CD4-positive, alpha-beta T cell treated with Interleukin-4 for 4 hours (primary cell): ENCODE data around the gene TEX261.
A peak's percentile ranks its signal among the peaks of the same experiment; 100 is the strongest.

Experiments
- DNase-seq: peaks from one replicate; pipeline ENCODE4 v3.0.0-alpha.2; 2020

Gene TEX261

DNA sequence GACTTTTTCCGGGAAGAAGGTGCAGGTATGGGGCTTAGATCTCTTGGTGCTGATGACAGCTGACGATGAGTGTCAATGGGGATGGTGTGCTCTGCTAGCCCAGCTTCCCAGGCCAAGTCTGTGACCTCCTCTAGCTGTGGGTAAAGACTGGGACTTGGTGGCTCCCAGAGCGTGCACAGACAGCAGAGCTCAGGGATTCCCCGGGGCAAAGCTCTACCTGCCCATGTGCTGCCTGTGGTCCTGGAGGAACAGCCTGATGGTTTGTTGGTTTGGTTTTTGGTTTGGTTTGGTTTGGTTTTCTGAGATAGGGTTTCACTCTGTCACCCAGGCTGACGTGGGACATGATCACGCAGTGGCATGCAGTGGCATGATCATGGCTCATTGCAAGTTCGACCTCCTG, 39.8 kb downstream of the TEX261 start:
- DNase-seq = no peak

DNA sequence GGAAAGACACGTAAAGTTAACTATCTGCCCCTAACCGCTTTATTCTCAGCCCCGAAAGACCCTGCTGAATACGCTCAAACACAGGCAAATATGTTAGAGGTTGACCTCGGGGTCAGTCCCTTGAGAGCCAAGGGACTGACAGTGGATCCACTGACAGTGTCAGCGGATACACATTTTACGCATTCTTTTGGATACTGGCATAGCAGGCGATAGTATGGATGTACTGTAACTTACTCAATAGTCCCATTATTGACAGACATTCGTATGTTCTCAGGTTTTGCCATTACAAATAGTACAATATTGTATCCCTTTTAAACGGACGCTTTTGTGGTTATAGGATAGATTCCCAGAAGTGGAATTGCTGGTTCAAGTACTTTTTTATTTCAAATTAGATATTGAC, 45.6 kb downstream of the TEX261 start:
- DNase-seq = no peak

DNA sequence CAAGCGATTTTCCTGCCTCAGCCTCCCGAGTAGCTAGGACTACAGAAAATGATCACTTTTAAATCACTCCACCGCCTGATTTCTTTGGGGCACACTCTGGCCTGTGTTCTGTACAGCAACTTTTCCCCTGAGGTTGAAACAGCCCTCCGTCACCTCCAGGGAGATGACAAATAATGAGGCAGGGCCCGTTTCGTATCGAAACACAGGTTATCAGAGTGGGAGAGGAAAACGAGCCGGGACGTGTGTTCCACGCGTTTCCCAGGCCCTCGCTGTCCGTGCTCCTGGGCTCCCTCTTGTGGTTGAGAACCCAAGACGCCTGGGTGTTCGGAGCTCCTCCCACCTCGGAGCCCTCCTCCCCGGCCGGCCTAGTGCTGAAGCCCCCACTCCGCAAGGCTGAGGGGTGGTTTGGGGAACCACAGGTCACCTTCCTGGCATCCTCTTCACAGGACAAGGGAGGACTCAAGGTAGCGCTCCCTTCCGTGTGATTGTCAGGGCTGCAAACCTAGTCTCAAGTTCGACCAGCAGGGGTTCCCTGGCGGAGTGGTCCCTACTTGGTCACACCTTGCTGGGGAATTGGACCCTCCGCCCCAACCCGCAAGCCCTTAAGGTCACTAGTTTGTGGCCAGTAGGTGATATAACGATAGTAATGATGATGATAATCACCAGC, 46.2 kb downstream of the TEX261 start:
- DNase-seq = peak; percentile 69

DNA sequence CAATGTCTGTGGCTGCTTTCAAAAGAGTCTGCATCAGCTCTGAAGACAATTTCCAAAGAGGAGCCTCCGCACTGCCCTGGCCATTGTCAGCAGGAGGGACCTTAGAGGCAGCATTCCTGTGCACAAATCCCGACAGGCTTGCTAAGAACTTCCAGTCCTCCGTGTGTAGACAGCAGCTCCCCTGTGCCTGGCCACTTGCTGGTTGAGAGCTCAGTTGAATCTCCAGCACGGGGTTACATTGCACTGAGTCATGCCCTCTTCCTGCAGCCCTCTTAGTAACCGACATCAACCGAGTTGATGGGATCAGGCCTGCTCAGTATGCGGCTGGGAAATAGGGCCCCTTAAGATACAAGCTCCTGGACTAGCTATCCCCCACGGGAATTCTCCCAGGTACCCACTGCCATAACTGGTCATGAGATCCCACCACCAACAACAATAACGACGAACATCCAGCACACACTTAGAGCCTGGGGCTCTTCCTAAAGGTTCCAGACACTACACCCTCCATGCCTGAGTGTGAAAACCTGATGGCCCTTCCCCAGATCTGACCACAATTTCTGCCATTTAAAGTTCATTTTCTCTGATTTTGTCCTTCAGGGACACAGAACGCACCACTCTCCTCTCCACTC, 47.0 kb downstream of the TEX261 start:
- no peak for DNase-seq

DNA sequence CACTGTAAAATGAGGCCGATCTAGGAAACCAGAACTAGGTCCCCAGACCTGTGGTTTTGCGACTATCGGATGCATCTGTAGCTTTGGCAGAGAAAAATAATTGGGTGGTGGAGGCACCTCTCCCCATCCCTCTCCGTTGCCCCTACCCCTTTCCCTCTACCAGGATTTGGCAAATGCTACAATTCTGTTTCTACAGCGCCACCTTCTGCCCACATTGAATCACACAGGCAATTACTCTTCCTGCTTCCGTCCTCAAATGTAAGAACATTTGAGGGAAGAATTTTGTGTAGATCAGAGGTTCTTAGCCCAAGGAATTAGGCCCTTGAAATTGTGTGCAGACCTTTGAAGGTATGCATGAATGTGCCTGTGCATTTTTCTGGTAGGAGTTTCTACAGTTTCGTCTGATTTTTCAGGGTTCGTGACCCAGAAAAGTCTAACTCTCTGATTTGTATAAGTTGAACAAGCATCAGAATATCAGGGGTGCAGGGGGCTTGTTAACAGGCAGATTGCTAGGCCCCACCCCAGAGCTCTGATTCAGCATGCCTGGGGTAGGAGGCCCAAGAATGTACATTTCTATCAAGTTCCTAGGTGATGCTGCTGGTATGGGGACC, 47.7 kb downstream of the TEX261 start:
- peak; percentile 42 for DNase-seq

DNA sequence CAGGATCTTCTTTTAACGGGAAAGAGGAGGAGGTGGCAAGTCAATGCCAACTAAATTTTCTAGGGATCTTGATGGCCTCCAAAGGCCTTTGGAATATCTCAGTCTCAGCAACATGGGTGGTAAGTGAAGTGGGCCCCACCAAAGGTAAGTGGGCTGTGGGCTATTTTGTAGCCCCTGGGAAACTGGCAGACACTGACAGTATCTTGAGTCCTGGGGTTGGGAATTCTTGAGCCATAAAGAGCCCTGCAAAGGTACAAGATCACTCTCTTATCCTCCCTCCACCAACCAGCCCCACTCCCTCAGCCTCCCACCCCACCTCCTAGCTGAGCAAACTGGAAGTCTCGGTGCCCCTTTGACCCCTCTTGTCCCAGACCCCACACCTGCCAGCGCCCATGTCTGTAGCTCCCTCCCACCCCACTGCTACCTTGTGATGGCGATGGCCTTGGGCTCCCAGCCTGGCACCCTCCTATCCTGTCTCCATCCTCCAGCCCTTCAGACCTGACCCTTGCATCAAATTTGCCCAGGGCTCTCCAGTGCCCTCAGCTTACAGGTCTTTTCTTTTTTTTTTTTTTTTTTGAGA, 50.5 kb downstream of the TEX261 start:
- DNase-seq = no peak

DNA sequence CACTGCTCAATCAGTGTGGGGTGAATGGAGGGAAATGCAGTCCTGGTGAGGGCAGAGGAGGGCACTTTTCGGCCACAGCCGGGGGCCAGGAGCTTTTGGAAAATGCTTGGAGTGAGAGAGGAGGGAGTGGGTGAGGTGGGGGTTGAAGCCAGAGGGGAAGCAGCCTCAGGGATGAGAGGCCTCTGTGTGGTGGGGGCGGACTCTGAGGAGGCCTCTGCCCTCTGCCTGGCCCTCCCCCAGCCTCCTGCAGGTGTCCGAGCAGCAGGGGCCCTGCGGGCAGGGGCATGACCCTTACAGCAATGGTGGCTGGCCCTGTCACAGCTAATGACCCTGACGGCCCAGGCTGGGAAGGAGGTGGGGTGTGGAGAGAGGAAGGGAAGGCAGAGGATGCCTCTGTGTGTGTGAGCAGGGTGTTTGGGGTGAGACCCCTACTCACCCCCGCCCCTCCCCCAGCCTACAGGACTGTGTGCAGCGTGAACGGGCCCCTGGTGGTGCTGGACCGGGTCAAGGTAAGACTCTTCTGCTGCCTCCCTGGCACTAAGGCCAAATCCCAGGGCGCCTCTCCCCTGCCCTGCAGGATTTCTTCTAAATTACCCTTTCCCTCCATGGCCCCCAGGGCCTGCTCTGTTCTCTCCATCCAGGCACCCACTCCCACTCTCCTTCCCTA, 51.3 kb downstream of the TEX261 start:
- DNase-seq = no peak

DNA sequence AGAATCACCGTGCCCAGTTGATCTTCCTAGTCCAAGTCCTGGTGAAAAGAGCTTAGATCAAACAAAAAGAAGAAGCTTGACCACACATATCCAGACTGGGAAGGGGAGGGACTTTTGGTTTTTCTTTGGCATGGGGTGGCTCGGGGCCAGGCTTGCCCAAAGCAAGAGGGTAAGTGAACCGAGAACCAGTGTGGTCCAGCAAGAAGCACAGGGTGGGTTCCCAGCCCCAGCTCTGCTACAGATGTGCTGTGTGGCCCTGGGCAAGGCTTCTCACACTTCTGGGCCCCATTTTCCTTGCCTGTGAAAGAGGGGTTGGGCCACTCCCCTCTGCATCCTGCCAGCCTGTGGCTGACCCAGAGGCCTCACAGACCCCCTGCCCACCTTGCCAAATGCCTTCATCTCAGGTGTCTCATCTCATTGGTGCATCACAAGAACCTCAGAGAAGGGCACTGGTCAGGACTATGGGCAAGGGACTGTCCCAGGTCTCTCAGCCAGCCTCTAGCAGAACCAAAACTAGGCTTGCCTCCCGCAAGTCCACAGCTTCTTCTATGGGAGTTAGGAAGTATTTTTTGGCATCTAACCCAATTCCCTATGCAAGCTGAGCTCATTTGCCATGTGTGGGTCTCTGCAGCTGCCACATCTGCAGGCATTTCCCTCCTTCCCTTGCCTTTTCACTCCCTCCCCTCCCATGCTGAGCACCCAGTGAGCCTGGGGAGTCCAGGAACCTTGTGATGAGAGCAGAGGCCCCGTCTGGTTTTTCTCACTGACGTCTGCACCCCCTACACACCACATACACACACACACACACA, 52.1 kb downstream of the TEX261 start:
- DNase-seq = no peak

DNA sequence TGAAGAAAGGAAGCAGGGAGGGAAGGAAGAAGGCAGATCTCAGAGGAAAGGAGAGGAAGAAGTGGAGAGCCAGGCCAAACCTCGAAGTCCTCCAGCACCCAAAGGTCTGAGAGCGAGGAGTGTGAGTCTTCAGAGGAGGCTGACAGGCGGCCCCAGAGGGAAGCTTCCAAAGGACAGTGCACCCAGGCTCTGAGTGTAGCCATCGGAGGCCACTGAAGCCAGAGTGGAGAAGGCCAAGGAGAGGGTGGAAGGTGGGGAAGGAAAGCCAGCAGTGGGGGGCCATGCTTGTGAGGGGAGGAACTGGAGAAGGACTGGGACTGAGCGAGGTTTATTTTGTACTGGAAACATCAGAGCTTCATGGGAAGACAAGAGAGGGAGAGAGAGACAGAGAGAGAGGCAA, 53.0 kb downstream of the TEX261 start:
- DNase-seq = no peak

DNA sequence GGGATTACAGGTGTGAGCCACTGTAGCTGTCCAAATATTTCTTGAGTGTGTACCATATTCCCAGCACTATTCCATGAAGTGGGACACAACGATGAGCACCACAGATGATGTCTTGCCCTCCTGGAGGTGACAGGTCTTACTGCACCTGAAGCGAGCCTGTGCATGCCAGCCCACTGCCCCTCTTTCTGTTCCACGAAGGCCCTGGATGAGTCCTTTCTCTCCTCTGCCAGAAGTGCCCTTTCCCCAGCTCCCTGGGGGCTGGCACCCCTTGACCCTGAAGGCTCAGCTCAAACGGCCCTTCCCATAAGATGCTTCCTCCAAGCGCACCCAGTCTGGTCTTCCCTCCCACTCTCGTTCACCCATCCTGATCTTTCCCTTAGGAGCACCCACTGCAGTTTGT, 53.5 kb downstream of the TEX261 start:
- no peak for DNase-seq

DNA sequence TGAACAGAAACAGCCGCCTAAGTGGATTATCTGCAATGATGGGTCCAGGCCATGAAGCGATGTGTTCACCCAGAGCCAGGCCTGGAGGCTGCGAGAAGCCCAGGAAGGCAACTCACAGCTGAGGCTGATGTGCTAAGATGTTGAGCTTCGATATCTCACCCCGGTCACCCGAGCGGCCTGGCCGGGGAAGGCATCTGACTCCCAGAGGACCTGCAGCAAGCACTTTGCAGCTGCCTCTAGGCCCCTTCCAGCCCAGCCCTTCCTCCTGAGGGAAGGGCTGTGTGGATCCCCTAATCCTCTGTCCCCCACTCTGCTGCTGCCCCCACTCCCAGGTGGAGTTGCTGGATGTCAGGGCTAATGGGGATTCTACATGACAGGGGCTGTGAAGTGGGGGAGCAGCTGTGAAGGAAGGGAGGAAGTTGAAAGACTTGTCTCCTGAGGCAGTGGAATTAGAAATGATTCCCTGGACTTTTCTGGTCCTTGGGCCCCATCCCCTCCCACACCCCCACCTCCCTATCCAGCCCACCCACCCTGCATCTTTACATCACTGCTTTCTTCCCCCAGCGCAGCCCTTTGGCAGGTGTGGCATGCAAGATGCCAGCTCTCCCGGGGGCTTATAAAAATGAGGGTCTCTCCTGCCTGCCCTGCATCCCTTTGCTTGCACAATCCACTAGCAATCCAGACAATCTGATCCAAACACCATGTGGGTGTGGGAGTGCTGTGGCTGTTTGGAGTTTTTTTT, 54.7 kb downstream of the TEX261 start:
- no peak for DNase-seq

DNA sequence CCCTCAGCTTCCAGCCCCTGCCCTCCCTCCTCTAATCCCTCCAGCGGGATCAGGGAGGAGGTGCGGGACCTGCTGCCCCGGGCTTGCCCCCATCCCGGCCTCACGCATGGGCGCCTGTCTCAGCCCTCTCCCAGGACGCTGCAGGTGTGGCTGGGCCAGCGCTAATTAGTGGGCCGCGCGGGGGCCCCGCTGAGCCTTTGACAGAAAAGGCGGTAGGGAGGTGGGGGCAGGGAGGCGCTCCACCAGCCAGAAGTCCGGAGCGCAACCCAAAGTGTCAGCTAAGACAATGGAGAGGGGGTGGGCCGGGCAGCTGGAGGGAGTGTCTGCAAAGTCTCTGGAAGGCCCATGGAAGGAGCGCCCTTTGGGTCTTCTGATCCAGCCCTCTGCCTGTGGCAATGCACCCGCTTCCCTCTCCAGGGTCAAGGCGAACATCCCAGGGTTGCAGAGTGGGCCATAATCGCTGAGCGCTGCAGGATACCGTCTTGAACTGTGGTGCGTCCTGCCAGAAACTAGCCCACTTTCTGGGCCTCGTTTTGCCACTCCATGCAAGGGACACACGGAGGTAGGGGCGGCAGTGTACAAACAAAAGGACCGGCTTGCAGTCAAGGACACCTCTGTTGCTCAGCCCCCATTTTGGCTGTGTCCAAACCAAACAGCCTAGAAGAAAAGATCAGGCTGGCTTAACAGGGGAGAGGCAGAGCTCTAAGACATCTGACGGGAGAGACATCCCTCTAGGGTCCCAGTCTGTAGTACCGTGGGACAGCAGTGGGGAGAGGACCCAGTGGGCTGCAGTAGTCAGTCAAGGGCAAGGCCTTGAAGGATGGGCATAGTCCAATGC, 55.5 kb downstream of the TEX261 start:
- no peak for DNase-seq

DNA sequence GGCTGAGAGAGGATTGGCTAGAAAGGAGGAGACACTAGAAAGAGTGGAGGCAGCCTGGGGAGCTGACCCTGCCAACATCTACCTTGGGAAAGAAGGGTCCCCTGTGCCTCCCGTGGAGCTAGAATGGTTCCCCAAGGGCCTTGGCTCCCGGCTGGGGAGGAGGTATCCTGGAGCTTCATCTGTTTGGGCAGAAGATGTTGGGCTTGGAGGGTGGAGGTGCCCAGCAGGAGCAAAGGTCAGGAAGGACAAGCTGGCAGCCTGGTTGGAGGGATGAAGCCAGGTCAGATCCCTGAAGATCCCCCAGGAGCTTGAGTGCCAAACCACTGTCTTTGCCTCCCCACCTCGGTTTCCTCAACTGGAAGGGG, 56.1 kb downstream of the TEX261 start:
- no peak for DNase-seq

DNA sequence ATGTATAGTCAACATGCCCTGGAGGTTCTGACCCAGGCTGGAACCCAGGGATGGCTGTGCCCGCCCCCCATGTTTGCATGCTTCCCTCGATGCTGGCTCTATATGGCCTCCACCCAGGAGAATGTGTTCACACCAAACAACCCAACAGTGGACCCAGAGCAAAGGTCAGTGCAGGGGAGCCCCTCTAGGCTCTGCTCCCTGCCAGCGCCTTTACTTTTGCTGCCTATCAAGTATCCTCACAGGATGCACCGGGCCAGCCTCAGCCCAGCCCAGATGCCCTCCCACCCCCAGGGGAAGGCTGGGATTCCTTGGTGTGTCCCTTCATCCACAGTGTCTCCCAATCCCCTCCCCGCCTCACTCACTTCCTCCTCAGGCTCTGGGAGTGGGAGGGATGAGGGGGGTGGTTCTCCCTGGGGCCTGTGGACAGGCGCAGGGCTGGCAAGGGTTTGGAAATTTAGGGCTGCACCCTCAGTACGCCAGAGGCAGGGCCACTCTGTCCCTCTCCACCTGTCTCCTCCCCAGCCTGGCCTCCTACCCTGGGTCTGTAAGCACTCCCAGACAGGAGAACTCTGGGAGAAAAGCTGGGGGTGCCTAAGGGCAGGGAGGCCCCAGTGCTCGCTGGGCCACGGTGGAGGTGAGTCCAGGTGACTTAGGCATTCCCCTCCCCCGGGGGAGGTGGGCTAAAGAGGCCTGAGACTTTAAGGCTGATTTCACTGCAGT, 56.6 kb downstream of the TEX261 start:
- DNase-seq = no peak

DNA sequence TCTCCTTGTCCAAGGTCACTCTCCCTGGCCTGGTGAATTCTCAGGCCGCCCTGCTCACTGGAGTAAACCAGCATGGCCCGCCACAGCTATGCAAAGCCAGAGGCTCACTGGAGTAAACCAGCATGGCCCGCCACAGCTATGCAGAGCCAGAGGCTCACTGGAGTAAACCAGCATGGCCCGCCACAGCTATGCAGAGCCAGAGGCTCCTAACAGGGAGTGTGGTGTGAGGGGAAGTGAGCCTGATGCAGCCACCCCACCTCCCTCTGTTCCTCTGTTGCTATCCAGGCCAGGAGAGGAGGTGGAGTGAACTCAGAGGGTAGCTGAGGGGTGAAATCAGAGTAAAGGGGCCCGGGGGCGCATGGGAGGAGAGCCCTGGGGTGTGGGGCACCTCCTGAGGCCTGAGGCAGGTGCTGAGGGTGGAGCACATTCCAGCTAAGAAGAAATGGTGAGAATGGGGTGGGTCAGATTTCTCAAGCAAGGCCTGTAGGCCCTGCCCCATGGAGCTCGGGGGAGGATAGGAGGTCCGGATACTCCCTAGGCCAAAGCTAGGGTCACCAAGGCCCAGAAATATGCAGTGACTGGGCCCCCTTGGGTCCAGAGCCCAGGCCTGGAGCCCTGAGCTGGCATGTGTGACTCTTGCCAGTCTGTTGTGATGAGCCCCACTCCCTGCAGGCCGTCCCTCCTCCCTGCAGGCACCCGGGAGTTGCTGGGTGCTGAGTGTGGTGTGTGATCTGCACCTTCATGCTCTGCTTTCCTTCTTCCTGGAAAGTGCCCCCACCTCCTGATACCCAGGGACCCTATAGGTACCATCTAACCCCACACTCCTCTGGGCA, 57.5 kb downstream of the TEX261 start:
- no peak for DNase-seq

DNA sequence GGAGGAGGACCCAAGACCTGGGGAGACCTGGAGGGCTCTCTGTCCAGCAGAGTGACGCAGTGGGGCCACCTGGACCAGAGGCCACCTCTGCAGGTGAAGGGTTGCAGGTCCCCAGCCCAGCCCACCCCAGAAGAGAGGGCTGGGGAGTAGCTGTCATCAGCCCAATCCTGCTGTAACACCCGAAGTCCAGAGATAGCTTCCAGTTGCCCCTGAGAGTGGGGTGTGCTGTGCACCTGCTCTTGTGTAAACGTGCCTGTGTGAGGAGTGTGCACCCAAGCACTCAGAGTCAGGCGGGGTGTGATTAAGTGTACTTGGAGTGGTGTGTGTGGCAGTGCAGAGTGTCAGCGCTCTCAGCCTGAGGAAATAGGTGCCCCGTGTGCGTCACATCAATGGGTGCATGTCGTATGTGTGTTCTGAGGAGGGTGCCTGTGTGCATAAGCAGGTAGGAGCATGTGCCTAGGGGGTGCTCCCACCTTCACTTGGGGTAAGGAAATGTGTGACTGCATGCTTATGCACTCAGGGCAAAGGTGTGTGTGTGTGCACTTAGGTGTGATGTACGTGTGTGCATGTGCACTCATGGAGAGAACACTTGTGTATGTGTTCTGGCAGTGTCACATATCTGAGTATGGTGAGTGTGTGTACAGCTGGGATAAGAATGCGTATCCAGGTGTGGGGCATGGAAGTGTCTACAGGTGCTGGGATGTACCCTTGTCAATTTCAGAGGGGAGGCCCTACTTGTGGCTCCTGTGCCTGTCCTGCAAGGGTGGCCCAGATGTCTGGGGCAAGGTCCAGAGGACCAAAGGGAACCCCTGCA, 58.3 kb downstream of the TEX261 start:
- DNase-seq = no peak
